Measurements from ENCODE around the gene SERPINC1.
"Not testable (repeated sequence)": the region's sequence is repeated elsewhere in the genome, so short reads cannot be mapped to it uniquely, and the experiment has no call there.

Gene SERPINC1

DNA sequence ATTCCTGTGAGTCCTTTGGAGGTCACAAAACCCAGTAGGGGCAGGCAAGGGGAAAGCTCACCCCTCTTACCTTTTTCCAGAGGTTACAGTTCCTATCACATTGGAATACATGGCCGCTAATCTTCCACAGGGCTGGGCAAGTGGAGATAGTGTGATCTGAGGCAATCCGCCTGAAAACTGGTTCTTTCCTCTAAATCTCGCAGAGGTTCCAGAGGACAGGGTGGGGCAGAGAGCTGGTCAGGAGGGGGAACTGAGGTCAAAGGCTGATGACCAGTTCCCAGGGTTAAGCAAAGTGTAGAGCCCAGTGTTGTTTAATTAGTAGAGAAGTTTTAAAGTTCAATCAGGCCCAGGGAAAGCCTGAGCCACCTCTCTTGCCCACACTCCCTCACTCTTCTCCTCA lies at the start of gene SERPINC1:
SERPINC1 (minus strand) TSS at position 179 of the 400 bp plus-strand sequence; CDS start at position 111, 68 bp downstream.
- DNase-seq (ENCODE audit: extremely low spot score, insufficient read length, low read depth) (no peak), FAIRE-seq (no peak)

DNA sequence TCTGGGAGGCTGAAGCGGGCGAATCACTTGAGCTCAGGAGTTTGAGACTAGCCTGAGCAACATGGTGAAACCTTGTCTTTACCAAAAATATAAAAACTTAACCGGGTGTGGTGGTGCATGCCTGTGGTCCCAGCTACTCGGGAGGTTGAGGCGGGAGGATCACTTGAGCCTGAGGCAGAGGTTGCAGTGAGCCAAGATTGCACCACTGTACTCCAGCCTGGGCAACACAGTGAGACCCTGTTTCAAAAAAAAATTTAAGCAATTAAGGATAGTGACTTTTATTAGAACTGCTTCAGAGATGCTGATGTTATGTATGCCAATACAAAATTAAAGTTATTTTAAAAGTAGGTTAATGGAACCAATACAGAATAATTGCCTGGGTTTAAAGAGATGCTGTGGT lies 48.8 kb upstream of the SERPINC1 start:
- DNase-seq (ENCODE audit: extremely low spot score, insufficient read length, low read depth); FAIRE-seq: not testable (repeated sequence)

DNA sequence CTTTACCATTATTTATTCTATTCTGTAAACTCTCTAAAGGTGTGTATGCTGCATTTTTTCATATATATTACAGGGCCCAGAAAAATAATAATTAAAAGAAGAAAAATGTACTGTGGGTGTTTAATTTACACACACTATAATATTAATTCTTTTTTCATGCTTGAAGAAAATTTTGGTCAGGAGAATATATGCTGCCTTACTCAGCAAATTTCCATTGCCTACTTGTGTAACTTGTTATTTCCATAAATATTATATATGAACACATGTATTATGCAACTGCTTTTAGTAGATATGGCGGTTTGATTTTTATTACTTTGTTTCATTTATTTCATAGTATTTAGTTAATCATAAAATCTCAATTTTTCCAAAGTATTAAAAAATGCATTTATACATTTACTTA lies 46.4 kb upstream of the SERPINC1 start:
- DNase-seq (ENCODE audit: extremely low spot score, insufficient read length, low read depth): no peak
- no peak for FAIRE-seq

DNA sequence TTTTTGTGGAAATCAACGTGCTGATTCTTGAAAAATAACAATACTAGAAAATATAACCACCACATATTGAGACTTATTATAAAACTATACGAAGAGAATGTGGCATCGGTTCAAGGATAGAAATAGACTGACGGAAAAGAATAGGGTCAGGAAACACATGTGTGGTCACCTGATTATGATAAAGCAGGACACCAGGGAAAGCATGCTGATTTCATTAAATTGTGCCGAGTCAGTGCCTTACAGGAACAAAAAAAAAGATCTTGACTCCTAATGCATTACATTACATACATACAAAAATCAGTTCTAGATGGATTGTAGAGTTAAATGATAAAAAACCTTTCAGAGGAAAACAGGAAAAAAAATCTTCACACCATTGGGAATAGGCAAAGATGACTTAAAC lies 43.5 kb upstream of the SERPINC1 start:
- no peak for FAIRE-seq
- DNase-seq (ENCODE audit: extremely low spot score, insufficient read length, low read depth): no peak

DNA sequence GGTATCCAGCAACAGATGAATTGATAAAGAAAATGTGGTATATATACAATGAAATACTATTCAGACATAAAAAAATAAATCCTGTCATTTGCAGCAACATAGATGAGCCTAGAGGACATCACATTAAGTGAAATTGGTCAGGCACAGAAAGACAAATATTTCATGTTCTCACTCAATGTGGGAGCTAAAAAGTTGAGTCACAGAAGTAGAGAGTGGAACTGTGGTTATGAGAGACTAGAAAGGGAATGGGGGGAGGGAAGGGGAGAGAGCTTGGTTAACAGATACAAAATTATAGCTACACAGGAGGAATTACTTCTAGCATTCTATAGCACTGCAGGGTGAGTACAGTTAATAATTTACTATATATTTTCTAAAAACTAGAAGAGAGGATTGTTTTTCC lies 37.1 kb upstream of the SERPINC1 start:
- DNase-seq (ENCODE audit: extremely low spot score, insufficient read length, low read depth) (no peak), FAIRE-seq (no peak)

DNA sequence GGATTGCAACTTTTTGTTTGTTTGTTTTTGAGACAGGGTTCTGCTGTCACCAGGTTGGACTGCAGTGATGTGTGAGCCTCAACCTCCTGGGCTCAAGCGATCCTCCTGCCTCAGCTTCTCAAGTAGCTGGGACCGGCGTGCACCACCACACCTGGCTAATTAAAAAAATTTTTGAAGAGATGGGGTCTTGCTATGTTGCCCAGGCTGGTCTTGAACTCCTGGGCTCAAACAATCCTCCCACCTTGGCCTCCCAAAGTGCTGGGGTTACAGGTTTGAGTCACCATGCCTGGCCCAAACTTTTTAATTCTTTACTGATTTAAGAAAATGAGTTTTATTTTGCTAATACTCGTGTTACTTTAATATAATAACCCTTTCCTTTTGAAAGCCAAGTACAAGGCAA lies 31.5 kb upstream of the SERPINC1 start:
- DNase-seq (ENCODE audit: extremely low spot score, insufficient read length, low read depth) (no peak), FAIRE-seq (no peak)

DNA sequence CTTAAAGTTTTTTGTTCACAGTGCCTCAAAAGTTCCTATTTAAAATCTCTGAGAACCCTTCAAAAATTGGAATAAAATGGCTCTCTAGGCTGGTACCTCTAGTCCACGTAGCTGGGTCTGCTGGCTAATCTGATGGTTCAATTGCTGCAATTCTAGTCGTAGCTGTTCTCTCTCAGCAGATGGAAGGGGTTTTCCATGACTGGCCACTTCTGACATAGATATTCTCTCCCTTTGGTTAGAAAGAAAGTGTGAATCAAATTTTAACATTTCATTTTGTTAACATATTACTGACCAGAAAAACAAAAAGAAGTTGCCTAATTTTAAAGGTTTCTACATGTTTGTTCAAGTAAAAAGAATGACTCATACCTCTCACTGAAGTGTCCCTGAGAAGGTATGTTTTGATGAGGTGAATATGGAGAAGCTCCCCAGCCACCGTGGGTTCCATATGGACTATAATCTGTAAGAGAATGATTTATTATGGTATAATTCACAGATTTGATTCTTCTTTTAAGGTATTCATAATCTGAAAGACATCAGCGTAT lies 29.3 kb upstream of the SERPINC1 start:
- FAIRE-seq (no peak), DNase-seq (ENCODE audit: extremely low spot score, insufficient read length, low read depth) (no peak)

DNA sequence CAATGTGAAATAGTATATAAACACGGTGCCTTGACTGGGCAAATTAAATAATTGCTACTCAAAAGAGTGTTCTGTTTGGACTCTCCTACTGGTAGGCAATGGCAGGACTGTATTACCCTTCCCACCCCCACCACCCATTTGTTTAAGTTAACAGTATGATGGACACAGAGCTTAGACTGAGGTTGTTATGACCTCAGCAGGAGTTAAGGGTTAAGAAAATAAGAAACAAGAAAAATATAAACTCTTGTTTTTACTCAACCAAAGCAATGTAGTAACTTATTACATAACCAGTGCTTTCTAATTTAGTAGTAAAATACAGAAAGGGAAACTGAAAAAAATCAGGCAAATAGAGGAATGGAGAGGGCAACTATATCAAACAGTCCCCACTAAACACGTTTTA lies 19.9 kb upstream of the SERPINC1 start:
- FAIRE-seq (no peak), DNase-seq (ENCODE audit: extremely low spot score, insufficient read length, low read depth) (no peak)

DNA sequence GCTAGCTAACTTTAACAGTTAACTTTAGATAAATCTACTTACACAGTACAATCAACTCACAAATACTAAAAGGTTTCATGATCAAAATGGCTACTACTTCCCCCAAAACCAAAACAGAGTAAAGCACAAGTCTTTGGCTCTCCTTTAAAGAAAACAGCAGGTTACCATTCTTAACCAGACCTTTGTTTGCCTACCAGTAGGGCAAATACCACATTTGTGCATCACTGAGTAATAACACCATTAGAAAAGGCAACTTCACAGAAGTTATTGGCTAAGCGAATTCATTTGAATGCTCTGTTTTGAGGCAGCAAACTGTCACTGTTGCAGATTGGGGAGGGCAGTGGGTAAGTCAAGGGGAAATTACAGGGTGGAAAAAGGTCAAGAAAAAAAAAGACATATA lies 17.3 kb upstream of the SERPINC1 start:
- DNase-seq (ENCODE audit: extremely low spot score, insufficient read length, low read depth): no peak
- FAIRE-seq: no peak

DNA sequence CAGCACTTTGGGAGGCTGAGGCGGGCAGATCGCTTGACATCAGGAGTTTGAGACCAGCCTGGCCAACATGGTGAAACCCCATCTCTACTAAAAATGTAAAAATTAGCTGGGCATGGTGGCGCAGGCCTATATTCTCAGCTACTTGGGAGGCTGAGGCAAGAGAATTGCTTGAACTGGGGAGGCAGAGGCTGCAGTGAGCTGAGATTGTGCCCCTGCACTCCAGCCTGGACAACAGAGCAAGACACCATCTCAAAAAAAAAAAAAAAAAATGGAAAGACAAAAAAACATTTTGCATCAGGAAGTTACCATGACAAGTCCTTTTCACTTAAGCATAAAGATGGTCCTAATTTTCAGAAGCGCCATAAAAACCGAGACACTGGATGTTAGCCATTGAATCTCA lies 13.4 kb upstream of the SERPINC1 start:
- FAIRE-seq; DNase-seq (ENCODE audit: extremely low spot score, insufficient read length, low read depth): not testable (repeated sequence)

DNA sequence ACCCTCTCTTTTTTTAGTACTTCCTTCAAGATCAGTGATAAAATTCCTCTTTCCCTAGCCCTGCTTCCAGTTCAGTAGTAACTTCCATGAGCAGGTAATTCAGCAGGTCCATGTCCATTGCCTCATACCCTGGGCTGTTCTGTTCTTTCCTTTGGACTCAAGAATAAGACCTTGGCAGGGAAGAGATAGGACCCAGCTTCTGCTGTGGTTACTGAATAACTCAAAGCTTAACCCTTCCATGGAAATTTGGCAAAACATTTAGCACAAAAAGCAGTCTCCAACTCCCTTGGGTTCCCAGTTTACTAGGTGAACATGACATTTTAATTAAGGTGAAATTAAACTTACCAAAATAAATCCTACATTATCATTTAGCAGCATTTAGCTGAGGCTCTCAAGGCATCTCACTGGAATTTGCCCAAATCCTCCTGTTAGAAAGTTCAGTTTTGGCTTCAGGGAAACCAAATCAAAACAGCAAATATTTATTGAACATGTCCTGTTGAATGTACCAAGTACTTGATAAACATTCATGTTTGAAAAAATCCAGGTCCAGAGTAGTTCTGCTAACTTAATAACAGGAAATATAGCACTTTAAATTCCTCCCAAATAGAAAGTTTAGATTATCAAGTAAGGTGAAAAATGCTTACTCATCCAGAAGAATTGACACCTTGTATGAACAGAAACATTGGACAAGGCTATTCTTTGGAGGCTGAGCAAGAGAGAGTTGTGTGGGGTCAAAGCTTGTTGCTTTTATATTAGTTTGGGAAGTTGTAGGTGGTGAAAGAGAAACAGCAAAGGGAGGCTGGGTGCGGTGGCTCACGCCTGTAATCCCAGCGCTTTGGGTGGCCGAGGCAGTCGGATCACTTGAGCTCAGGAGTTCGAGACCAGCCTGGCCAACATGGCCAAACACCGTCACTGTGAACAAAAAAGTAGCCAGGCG lies 8.4 kb upstream of the SERPINC1 start:
- no peak for DNase-seq (ENCODE audit: extremely low spot score, insufficient read length, low read depth)
- no peak for FAIRE-seq

DNA sequence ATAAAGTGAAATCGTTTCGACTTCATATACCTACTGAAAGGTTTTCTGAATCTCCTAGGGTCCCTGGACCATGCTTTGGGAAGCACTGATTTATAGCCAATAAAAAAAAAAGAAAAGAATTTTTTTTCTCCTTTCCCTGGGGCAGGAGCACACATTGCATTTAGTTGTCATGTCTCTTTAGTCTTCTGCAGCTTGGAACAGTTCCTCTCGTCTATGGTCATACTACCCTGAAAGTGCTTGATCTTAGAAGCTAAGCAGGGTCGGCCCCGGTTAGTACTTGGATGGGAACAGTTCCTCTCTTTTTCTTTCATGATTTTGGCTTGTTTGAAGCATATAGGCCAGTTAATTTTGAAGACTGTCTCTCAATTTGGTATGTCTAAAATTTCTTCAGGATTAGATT lies 3.7 kb upstream of the SERPINC1 start:
- FAIRE-seq (no peak), DNase-seq (ENCODE audit: extremely low spot score, insufficient read length, low read depth) (no peak)

DNA sequence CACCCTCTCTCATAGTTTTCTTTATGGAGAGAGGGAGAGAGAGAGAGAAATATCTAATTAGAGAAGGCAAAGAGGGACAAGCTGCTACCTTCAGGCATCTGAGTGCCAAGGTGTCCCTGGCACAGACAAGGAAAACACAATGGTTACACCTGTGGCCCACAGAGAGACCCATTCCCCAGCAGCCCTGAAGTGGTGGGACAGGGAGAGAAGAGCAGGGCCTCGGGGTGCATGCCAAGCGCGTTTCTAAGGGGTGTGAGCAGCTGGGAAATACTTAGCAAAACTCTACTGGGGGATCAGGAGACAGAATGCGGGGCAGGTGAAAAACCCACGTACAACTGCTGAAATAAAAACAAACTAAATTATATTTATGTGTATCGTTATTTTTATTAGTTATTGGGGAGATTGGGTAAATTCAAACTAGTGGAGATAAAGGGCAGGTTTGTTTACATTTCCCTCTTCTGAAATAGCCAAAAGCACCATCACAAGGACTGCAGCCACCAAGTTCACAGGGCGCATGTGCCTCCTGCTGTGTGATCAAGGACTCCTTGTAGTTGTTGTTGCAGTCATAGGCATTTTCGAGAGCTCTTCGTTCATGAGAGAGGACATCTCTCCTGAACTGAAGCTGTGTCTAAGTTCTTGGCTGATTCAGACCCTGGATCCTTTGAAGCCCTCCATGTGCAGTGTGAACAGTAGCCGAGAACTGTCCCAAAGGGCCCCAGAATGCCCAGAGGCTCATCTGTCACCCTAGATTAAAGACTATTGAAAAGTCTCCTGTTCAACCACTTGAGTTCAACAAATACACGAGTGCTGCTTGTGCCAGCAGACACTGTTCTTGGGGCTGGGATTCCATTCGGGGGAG lies 737 bp upstream of the SERPINC1 start:
- DNase-seq (ENCODE audit: extremely low spot score, insufficient read length, low read depth) (no peak), FAIRE-seq (no peak)

DNA sequence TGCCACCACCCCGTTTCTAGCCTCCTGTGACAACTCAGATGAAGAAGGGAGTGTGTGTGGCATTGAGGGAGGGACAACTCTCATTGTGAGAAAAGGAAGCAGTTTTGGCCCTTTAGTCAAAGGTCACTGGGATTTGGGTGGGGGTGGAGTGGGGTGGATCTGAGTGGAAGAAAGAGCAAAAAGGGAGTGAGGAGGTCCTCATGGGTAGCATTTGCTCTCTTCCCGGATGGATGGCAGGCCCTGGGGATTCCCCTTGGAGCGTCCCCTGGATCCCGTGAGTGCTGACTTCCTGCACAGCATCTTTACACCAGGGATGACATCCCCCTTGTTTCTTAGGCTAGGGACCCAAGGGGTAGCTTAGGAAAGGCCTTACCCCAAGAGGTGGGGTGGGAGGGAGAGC lies 460 bp downstream of the SERPINC1 start:
- FAIRE-seq (no peak), DNase-seq (ENCODE audit: extremely low spot score, insufficient read length, low read depth) (no peak)

DNA sequence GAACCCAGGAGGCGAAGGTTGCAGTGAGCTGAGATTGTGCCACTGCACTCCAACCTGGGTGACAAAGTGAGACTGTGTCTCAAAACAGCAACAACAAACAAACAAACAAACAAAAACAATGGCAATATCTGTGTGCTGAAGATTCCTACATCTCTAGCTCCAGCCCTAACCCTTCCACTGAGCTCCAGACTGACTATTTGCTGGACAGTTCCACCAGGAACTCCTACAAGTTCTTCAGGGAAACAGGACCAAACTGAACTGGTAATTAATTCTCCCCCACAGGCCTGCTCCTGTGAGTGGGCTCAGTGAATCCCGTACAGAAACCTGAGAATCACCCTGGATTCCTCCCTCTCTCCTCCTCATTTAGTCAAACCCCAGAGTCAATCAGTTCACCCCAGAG lies 1.5 kb downstream of the SERPINC1 start:
- DNase-seq (ENCODE audit: extremely low spot score, insufficient read length, low read depth) (no peak), FAIRE-seq (no peak)

DNA sequence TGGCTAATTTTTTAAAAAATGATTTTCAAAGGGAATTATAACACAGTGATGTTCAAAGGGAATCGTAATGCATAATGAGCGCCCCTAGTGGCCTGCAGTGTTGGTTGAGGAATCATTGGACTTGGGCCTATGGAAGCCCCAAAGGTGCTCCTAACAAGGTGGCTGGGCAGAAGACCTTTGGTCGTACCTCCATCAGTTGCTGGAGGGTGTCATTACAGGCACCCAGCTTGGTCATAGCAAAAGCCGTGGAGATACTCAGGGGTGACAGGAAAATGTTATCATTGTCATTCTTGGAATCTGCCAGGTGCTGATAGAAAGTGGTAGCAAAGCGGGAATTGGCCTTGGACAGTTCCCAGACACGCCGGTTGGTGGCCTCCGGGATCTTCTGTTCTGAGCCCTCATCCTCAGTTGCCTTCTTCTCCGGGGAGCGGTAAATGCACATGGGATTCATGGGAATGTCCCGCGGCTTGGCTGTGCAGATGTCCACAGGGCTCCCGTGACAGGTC lies 2.7 kb downstream of the SERPINC1 start:
- peak; percentile 78 for FAIRE-seq

DNA sequence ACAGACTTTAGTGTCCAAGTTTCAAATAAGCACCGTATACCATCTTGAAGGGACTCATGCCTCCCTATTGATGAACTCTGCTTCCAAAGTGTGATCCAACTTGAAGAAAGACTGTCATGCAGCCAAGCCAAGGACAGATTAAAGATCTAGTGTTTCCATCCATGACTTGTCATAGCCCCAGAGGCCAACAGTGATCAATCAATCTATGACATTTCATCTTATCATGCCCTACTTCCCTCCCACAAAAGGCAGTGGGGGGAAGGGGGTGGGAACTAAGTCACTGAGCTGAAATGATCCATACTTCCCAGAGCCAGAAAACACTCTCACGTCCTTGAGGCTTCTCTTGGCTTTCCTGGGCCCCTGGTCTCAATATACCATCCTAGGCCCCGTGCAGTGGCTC lies 4.0 kb downstream of the SERPINC1 start:
- DNase-seq (ENCODE audit: extremely low spot score, insufficient read length, low read depth) (no peak), FAIRE-seq (no peak)

More for the DNA sequence above, 2.7 kb downstream of the SERPINC1 start:
- DNase-seq (ENCODE audit: extremely low spot score, insufficient read length, low read depth): peak; percentile 20

DNA sequence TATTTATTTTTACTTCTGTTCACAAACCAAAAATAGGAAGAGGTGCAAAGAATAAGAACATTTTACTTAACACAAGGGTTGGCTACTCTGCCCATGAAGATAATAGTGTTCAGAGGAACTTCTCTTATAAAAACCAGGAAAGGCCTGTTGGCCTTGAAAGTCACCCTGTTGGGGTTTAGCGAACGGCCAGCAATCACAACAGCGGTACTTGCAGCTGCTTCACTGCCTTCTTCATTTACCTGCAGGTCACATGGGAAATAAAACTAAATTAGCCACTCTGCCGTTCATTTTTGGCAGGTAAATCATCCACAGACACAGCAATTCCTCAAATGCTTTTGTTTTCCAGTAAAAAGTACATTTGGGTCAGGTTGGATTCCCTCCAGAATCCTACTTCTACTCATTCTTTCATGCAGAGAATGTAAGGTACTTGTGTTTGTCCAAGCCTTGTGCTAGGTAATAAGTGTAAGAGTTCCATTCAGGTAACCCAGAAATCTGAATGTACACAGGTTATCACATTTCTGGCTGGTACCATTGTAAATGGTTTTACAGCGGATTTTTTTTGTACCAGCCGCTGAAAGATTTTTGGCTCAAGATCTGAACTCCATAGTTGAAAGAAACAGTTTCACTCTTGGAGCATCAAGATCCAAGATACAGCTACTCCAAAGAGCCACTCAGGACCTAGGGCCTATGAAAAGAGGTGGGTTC lies 13.1 kb downstream of the SERPINC1 start:
- DNase-seq (ENCODE audit: extremely low spot score, insufficient read length, low read depth) (no peak), FAIRE-seq (no peak)

DNA sequence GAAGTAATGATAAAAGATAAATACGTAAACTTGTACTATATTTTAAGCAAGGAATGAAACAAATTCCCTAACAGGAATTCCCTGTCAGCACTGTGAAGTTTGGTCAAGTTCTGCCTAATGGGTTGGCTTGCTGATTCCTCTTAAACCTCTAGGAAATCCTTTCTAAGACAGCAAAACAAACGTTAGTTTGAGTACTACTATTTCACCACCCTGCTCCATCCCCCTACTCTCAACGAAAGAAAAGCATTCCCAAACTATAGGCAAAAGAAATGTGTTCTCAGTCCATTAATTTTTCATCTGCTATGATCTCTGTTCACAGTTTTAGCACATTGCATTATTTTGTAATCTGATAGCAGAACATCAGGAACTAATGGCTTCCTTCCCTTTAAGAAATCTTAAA lies 16.1 kb downstream of the SERPINC1 start:
- no peak for FAIRE-seq
- DNase-seq (ENCODE audit: extremely low spot score, insufficient read length, low read depth): no peak

DNA sequence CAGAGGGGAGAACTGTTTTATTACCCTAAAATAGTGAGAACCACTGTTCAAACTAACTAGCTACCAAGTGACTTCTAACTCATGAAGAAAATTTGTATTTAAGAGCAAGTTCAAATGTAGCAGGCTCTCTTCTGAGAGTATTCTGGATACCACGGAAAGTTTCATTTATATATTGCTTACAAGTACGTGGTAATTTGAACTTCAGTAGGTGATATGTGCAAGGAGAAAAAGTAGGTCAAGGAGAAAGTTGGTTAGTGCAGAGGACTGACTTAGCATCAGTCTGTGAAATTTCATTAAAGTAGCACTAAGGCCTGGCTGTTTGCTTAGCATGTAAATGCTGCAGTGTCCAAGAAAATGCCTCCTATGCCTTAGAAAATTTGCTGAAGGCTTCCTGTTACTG lies 16.7 kb downstream of the SERPINC1 start:
- DNase-seq (ENCODE audit: extremely low spot score, insufficient read length, low read depth) (no peak), FAIRE-seq (no peak)
